GM18858 (cell line): ENCODE data around the gene MICAL3.
A peak's percentile ranks its signal among the peaks of the same experiment; 100 is the strongest.
"Not testable (repeated sequence)": the region's sequence is repeated elsewhere in the genome, so short reads cannot be mapped to it uniquely, and the experiment has no call there.

Experiments used
- ATAC-seq: cut with Tn5 transposase; IDR thresholded peaks from one replicate; pipeline ENCODE4 v1.9.1; 2021; ENCODE audit not compliant: unreplicated experiment

Gene MICAL3

DNA sequence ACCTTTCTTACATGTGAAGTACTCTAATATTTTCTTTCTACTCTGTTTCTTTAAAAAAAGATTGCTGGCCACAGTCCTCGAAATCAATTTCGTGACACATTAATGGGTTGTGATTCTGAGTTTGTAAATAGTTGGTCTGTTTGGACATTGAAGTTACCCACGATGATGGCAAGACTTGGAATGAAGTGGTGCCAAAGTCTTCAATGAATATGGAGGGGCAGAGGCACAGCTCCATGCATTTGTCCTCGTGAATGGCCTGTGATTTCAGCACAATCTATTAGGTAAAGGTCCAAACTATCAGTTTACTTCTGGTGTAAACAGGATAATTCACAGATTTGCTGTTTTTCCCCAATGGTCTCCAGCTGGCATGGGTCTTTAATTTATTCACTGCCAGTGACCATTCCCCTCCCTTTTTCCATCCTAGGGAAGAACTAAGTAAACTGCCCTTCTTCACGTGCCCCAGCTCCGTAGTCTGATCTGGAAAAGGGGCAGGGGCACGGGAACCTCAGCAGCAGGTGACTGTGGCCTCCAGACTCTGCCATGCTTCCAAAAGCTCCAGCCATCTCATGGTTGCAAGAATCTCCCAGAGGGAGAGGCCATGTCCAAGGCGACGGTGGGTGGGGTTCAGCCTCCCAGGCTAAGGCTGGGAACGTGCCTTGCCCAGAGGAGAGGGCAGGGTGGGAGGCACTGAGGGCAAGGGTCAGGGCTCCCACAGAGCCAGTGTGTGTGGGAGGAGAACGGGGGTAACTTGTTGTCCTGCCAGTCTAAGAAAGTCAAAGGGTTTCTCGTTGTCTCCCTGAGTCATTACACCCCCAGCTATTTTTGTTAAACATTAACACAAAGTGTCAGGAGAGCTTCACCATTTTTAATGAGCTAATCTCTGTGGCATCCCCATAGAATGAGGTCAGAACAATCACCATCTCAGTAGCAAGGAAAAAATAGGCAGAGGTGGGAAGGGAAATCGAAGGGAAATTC, 36.6 kb upstream of the MICAL3 start:
- no peak for ATAC-seq

DNA sequence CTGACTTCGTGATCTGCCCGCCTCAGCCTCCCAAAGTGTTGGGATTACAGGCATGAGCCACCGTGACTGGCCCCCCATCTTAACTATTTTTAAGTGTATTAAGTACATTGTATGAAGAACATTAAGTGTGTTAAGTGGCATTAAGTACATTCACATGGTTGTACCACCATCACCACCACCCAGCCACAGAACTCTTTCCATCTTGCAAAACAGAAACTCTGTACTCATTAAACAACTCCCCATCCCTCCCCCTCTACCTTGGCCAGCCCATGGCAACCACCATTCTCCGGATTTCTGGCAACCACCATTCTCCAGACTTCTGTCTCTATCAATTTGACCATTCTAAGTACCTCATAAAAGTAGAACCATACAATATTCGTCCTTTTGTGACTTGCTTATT, 35.6 kb upstream of the MICAL3 start:
- no peak for ATAC-seq

DNA sequence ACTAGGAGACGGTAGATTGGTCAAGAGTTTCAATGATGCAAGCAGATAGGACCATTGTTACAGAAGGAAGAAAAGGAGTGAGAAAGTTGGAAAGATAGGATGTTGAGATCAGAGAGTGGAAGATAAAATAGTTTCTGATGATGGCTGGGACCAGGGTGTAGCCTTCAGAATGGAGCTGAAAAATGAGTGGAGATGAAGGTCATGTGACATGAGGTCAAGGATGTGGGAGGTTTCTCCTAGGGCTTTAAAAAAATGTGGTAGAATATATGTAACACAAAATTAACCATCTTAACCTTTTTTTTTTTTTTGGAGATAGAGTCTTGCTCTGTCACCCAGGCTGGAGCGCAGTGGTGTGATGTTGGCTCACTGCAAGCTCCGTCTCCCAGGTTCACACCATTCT, 35.1 kb upstream of the MICAL3 start:
- ATAC-seq: no peak

DNA sequence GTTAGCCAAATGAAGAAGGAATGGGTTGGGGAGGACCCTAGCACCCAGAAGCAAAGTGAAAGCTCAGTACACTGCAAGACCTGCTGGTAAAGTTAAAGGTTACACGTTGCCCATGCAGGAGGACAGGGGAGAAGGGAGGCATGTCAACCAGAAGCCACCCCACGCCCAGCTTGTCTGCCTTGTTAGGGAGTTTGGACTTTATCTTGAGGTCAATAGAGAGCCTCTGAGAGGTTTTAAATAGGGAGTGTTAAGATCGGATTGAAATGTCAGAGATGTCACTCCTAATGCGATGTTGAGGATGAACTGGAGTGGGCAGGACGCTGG, 34.7 kb upstream of the MICAL3 start:
- ATAC-seq: no peak

DNA sequence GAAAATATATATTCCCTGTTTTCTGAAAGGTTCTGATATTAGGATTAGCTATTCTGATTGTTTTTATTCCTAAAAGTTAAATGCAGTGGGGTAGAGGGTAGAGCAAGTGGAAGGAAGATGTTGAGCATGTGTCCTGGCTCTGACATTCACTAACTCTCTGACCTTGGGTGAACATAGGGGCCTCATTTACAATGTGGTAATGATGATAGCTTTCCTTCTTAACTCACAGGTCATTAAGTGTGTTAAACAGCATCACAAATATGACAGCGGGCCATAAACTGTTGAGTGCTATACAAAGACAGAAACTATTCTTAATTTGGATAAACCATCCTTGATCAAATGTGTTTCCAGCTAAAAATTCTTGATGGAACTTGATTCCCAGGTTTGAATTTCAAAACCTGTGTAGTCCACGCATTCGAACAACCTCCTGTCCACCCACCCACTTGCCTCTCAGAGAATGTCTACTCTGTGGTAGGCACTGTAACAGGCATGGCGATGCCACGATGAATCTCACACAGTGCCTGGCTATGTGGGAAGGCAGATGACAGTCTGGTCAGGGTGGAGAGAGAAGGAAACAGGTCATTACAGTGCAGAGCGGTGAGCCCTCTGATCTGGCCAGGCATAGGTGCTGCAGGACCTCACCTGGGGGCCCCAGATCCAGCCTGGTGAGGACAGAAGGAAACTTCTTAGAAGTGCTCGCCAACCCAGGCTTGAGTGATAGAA, 34.2 kb upstream of the MICAL3 start:
- no peak for ATAC-seq

DNA sequence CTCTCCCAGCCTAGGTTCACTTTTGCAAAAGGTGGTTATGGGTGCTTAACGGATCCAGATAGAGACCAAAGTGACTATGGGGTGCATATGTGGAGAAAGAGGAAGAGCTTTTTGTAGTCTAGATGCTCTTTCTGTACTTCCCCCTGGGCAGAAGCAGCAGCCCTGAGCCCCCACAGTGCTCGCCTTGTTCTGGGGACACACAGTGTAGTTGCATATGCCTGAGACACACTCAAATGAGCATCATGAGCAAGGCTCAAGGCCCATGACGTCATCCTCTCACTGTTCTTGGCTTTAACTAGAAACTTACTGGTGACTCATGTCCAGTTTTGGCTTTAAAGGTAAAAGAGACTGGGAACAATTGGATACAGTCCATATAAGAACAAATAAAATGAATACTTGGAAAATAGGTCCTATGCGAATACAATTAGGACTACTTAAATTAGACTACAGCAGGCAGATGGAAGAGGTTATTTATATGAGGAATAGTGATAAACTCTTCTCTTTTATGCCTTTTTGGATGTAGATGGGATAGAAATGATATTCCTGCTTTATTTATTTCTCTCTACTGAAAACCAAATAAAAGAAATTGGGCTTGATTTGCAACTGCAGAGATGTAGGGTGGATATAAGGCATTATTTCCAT, 33.3 kb upstream of the MICAL3 start:
- peak; percentile 64 for ATAC-seq

DNA sequence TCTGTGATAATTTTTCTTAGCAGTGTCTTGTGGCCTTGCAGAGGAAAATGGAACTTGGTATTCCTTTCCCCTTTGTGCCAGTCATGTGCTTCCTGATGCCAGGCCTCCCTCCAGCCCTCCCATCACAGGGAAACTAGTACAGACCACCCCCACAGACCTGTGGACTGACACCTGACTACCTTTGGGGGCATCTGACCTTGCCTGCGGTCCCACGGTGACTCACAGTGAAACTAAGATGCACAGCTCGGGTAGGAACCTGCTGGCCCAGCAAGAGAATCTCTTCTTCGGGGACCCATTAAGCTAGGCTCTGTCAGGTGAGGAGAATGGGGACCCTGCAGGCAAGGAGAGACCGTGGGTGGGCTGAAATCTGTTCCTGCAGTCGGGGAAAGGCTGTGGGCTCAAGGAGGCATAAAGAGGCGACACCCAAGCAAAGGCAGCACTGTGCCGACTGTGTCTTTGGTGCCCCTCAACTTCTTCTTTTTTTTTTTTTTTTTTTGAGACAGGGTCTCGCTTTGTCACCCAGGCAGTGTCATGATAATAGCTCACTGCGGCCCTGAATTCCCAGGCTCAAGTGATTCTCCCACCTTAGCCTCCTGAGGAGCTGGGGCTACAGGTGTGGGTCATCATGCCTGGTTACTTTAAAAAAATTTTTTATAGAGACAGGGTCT, 32.6 kb upstream of the MICAL3 start:
- ATAC-seq: no peak

DNA sequence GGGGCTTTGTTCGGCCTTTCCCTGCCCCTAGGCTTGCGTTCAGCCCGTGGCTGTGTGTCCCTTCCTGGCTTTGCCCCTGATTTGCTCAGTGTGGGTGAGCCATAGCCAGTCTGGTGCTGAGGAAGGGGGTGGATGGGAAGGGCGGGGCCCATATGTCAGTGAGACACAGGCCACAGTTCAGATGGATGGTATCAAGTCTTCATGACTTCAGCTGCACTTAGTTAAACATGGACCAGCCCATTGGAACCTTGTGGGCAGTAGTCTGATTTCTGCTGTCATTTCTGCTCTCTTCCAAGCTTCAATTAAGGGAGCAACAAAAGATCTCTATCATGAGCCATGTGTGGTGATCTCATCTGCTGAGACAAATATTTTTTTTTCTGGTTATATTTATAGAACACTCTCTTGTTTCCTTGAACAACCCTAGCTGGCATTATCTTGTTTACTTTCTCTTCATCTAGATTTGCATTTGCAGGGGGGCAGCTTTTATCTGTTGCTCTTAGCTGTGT, 31.9 kb upstream of the MICAL3 start:
- no peak for ATAC-seq

DNA sequence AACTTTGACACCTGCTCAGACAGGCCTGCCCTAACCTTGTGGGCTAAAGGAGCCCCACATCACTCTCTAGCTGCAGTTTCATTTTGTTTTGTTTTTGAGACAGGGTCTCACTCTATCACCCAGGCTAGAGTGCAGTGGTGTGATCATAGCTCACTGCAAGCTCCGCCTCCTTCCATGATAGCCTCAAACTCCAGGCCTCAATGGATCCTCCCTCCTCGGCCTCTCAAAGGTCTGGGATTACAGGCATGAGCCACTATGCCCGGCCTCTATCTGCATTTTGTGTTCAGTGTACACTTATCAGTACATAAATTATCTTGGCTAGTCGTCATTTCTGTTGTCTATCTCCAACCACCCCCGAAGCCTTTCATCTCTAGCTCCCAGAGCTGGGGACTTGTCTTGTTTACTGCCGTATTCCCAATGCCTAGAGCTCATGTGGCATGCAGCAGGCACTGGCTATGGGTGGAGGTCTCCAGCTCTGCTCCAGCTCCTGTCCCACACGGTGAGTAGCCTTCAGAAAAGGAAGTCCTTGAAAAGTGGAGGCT, 31.3 kb upstream of the MICAL3 start:
- ATAC-seq: no peak

DNA sequence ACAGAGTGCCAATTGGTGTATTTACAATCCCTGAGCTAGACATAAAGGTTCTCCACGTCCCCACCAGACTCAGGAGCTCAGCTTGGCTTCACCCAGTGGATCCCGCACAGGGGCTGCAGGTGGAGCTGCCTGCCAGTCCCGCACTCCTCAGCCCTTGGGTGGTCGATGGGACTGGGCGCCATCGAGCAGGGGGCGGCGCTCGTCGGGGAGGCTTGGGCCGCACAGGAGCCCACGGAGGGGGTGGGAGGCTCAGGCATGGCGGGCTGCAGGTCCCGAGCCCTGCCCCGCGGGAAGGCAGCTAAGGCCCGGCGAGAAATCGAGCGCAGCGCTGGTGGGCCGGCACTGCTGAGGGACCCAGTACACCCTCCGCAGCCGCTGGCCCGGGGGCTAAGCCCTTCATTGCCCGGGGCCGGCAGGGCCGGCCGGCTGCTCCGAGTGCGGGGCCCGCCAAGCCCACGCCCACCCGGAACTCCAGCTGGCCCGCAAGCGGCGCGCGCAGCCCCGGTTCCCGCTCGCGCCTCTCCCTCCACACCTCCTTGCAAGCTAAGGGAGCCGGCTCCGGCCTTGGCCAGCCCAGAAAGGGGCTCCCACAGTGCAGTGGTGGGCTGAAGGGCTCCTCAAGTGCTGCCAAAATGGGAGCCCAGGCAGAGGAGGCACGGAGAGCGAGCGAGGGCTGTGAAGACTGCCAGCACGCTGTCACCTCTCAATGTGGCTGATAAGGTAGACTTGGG, 29.0 kb upstream of the MICAL3 start:
- not testable (repeated sequence) for ATAC-seq

DNA sequence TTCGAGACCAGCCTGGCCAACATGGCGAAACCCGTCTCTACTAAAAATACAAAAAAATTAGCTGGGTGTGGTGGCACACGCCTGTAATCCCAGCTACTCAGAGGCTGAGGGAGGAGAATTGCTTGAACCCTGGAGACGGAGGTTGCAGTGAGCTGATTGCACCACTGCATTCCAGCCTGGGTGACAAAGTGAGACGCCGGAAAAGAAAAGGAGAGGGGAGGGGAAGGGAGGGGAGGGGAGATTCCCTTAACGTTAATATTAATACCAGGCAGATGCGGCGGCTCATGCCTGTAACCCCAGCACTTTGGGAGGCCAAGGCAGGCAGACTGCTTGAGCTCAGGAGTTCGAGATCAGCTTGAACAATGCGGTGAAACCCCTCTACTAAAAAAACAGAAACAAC, 26.8 kb upstream of the MICAL3 start:
- ATAC-seq: not testable (repeated sequence)

DNA sequence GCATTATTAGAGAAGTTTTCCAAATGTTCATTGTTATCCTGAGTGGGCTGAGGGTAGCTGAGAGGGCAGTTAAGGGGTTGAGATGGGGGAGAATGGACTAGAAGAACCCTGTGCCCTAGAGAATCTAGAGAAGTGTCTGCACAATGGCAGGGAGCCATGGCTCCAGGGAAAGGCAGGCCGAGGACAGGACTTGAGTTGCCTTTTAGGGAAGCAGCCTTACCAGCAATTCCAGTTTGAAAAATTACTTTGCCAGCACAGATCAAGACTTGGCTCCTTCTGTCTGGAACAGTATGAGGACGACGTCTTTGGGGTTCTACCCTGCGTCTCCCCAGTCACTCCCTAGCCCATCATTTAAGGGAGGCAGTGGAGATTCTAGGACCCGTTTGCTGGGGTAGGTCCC, 25.7 kb upstream of the MICAL3 start:
- ATAC-seq: no peak

DNA sequence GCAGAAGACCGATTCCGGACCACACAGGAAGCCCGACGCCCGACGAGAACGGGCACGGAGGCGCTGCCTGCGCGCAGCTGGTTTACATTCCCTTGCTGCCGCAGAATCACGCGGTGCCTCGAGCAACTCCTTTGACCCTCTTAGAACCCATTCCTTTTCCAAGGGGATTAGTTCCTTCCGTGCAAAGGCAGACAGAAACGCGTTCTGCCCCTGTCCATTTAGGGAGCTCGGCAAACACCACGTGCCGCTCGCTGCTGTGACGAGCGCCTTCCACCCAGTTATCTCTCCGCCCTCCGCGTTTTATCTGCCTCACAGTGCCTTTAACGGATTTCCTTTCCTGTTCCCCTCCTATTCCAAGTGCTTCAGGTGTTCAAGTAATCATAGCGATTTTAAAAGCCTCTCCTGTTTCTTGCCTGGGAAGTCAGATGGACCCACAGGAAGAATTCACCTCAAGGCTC, 24.1 kb upstream of the MICAL3 start:
- ATAC-seq: no peak

DNA sequence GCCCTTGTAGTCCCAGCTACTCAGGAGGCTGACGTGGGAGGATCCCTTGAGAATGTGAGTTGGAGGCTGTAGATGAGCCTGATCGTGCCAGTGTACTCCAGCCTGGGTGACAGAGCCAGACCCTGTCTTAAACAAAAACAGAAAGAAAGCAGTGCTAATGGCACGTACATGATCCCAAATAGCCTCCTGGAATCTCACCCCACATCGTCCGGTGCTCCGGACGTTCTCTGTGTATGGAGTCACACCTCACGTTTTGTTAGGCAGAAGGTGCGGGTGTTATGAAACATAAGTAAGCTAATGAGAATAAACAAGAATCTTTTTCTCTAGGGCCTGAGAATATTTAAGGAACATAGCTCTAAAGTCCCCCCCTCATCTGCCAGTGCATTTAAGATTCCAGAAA, 23.7 kb upstream of the MICAL3 start:
- ATAC-seq: no peak

DNA sequence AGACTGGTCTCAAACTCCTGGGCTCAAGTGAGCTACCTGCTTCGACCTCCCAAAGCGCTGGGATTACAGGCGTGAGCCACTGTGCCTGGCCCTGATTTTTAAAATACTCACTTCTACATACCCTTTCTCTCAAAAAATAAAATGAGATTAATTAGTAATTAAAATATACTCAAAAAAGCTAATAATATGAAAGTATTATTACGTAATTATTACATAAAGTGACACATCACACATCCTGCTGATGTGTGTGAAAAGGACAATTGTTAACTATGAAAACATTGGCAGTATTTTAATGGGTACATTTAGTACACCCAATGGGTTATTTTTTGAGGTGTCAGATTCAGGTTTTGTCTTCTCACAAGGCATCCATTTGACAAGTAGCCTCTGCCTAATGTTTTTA, 21.4 kb upstream of the MICAL3 start:
- no peak for ATAC-seq

DNA sequence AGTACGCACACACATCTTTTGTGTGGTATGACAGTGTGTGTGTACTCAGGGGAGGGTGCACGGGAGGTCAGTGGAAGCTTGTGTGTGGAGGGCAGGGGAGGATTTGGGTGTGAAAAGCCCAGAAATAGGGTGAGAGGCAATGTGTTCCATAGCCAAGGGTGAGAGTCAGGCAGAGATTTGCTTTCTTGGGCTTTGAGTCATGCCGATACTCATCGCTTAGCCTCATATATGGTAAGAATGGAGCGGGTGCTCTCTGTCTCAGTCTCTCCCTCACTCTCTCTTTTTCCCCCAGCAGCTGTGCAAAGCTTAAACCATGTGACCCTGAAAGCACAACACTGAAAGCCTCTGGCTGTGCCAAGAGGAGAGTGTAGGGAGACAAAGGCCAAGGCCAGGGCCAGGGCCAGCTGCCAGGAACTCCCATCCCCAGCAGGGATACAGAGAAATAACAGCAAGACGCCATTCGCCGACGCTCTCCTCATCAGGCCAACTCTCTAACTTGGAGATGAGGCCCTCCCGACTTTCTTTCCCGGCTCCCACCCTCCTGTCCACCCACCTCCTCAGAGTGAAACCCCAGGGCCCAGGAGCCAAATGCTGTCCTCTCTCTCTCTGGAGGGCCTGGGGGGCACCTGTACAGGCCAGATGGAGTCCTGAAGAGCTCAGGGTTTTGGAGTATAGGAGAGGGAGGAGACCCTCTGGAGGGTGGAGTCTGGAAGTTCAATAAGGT, 20.3 kb upstream of the MICAL3 start:
- ATAC-seq: no peak

DNA sequence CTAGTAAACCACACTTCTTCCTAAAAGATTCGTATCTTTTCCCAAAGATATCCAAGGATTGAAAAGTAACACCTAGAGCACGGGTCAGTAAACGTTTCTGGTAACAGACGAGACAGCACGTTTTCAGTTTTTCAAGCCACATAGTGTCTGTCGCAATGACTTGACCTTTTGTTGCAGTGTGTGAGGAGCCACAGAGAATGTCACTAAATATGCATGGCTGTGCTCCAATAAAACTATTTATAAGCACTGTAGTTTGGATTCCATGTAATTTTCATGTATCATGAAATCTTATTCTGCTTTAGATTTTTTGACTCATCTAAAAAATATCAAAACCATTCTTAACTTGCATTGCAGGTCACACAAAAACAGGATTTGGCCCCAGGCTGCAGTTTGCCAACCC, 18.3 kb upstream of the MICAL3 start:
- no peak for ATAC-seq

DNA sequence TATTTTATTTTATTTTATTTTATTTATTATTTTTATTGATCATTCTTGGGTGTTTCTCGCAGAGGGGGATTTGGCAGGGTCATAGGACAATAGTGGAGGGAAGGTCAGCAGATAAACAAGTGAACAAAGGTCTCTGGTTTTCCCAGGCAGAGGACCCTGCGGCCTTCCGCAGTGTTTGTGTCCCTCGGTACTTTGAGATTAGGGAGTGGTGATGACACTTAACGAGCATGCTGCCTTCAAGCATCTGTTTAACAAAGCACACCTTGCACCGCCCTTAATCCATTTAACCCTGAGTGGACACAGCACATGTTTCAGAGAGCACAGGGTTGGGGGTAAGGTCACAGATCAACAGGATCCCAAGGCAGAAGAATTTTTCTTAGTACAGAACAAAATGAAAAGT, 16.5 kb upstream of the MICAL3 start:
- not testable (repeated sequence) for ATAC-seq

DNA sequence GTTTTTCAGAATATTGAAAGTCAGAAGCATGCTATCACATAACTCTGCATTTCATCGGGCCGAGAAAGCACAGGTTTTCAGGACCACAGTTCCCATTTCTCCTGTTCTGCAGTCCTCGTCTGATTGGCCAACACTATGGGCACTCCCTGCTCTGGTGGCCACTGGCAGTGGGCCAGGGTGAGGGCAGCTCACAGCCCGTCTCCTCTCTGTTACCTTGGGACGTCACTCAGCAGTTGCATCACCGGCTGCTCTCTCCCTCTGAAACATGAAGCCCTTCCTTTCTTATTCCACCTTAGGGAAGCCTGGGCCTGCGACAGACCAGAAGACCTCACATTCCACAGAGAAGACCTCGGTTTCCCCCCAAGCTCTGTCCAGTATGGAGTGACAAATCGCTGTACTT, 11.4 kb upstream of the MICAL3 start:
- ATAC-seq: no peak
